WTC11 (cell line): ENCODE results near the gene PAXIP1.

Source experiments
- ATF2 ChIP-seq: sonication (generic); formaldehyde crosslinking; IDR thresholded peaks from 2 replicates; pipeline ENCODE4 v1.8.1; 2022; ENCODE audit warnings: low read depth, missing genetic modification reagents, borderline replicate concordance
- CBFB ChIP-seq: sonication (generic); formaldehyde crosslinking; IDR thresholded peaks from 2 replicates; pipeline ENCODE4 v1.8.1; 2022; ENCODE audit warnings: mild to moderate bottlenecking, low read depth, missing genetic modification reagents
- CTCF ChIP-seq: fragments of 200-600 bp; IDR thresholded peaks from 2 replicates; pipeline ENCODE4 v1.8.0; 2022; ENCODE audit warnings: antibody characterized with exemption
- EMX1 ChIP-seq: fragments of 250-450 bp; sonication (Bioruptor Pico); IDR thresholded peaks from 2 replicates; pipeline ENCODE4 v1.8.0; 2021; ENCODE audit warnings: mild to moderate bottlenecking
- HMGXB4 ChIP-seq: sonication (generic); formaldehyde crosslinking; IDR thresholded peaks from 2 replicates; pipeline ENCODE4 v1.8.1; 2023; ENCODE audit warnings: mild to moderate bottlenecking, moderate library complexity, missing genetic modification reagents
- KAT7 ChIP-seq: sonication (generic); formaldehyde crosslinking; IDR thresholded peaks from 2 replicates; pipeline ENCODE4 v1.8.1; 2023; ENCODE audit warnings: missing genetic modification reagents, mild to moderate bottlenecking, borderline replicate concordance
- ZMAT4 ChIP-seq: fragments of 250-450 bp; sonication (Bioruptor Pico); IDR thresholded peaks from 2 replicates; pipeline ENCODE4 v1.9.0; 2021; ENCODE audit warnings: mild to moderate bottlenecking
- ZNF416 ChIP-seq: fragments of 250-450 bp; sonication (Bioruptor Pico); IDR thresholded peaks from 2 replicates; pipeline ENCODE4 v1.9.0; 2021; ENCODE audit warnings: mild to moderate bottlenecking, inconsistent platforms
- TF ChIP-seq, protein P1 (sequence below): sonication (generic); formaldehyde crosslinking; IDR thresholded peaks from 2 replicates; pipeline ENCODE4 v1.8.1; 2023; ENCODE audit warnings: mild to moderate bottlenecking, missing genetic modification reagents

DNA sequence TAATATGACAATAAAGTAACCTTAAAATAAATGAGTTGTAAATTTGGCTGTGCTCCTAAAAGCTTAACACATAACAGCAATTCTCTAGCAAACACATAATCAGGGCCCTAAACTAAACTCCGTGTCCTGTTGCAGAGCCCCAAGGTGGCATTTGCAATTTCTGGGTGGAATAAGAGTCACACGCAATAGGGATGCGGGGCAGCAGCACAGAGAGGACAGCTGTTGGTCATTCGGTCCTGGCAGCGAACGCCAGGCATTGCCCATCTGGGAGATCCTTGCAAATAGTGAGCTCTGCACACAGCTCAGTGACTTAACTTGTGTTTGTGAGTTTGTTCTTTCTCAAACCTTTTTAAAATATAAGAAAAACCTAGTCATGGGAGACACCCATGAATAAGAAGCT is 25.7 kb downstream of the PAXIP1 start:
- no peak for TF ChIP-seq HMGXB4
- TF ChIP-seq CTCF: no peak
- no peak for TF ChIP-seq CBFB
- no peak for TF ChIP-seq EMX1
- TF ChIP-seq ATF2 (CRISPR knock-in tag): no peak
- TF ChIP-seq KAT7 (CRISPR knock-in tag): no peak
- no peak for TF ChIP-seq ZMAT4 (CRISPR knock-in tag)
- no peak for TF ChIP-seq ZNF416 (CRISPR knock-in tag)
- TF ChIP-seq, protein P1, sequence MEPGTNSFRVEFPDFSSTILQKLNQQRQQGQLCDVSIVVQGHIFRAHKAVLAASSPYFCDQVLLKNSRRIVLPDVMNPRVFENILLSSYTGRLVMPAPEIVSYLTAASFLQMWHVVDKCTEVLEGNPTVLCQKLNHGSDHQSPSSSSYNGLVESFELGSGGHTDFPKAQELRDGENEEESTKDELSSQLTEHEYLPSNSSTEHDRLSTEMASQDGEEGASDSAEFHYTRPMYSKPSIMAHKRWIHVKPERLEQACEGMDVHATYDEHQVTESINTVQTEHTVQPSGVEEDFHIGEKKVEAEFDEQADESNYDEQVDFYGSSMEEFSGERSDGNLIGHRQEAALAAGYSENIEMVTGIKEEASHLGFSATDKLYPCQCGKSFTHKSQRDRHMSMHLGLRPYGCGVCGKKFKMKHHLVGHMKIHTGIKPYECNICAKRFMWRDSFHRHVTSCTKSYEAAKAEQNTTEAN (CRISPR knock-in tag): no peak
